Renal cortical epithelial cell (primary cell): Measurements from ENCODE around the gene METRNL. TPM values are rescaled to one million over a fixed set of nuclear protein-coding genes. Genes with fewer than 3 reads are reported as not detected.
"Not testable (repeated sequence)": the region's sequence is repeated elsewhere in the genome, so short reads cannot be mapped to it uniquely, and the experiment has no call there.

Experiments used
- DNase-seq: peaks from one replicate; pipeline ENCODE4 v3.0.0-alpha.2; 2011; ENCODE audit warnings: low read depth
- total RNA-seq: library from RNA; depleted of rRNA; stranded (reverse); fragments of >200 nt; gene quantifications from 2 replicates; pipeline ENCODE4 v1.2.3, GENCODE V29; 2014

METRNL gene
- total RNA-seq, 1 donor from 2014 or later, result 88.6 TPM

- DNase-seq, result no peak
These were observed 27.2 kb upstream of the METRNL start for GRCh38 chr17:83052241-83052564.

GRCh38 chr17:83053021-83053681 lies 26.3 kb upstream of the METRNL start:
- peak; percentile 26 for DNase-seq

- DNase-seq, result no peak
These were observed 25.5 kb upstream of the METRNL start for GRCh38 chr17:83053739-83054451.

DNA sequence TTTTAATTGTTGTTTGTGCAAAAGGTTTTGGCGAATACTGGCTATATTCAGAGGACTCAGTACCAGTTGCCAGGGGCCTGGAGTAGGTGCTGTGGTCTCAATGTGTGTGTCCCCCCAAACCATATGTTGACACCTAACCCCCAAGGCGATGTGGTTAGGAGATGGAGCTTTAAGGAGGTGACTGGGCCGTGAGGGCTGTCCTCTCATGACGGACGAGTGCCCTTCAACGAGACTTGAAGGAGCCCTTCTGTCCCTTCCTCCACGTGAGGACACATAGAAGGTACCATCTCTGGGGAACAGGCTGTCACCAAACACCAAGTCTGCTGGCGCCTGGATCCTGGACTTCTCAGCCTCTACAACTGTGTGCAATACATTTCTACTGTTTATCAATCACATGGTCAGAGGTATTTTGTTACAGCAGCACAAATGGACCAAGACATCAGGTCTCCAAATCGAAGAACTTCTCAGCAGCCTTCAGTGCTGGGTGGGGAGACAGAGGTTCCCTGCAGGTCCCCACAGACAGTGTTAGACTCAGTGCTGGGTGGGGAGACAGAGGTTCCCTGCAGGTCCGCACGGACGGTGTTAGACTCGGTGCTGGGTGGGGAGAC lies 24.8 kb upstream of the METRNL start:
- DNase-seq, result no peak

- not testable (repeated sequence) for DNase-seq
These were observed 24.2 kb upstream of the METRNL start for GRCh38 chr17:83055176-83055575.

- peak; percentile 85 for DNase-seq
These were observed 23.4 kb upstream of the METRNL start for GRCh38 chr17:83055911-83056582.

GRCh38 chr17:83056583-83057396 lies 22.6 kb upstream of the METRNL start:
- DNase-seq, result peak; percentile 37

DNA sequence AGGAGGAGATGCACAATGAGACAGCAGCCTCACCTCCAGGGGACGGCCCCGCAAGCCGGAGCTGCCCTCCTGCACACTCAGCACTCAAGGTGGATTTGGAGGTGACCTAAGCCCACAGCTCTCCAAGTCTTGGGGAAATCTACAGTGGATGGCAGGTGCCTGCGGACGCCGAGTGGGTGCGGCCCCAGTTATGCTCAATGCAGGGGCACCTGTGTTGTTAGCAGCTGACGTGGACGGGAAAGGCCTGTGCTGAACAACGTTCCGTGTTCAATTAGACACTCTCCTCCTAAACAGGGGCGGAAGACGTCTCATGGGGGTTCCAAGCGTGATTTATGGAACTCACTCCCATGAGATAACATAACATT lies 22.0 kb upstream of the METRNL start:
- no peak for DNase-seq

GRCh38 chr17:83057793-83058265 lies 21.6 kb upstream of the METRNL start:
- DNase-seq, result no peak

- no peak for DNase-seq
These were observed 21.1 kb upstream of the METRNL start for GRCh38 chr17:83058266-83058798.

GRCh38 chr17:83061586-83061985 lies 17.8 kb upstream of the METRNL start:
- DNase-seq, result no peak

DNA sequence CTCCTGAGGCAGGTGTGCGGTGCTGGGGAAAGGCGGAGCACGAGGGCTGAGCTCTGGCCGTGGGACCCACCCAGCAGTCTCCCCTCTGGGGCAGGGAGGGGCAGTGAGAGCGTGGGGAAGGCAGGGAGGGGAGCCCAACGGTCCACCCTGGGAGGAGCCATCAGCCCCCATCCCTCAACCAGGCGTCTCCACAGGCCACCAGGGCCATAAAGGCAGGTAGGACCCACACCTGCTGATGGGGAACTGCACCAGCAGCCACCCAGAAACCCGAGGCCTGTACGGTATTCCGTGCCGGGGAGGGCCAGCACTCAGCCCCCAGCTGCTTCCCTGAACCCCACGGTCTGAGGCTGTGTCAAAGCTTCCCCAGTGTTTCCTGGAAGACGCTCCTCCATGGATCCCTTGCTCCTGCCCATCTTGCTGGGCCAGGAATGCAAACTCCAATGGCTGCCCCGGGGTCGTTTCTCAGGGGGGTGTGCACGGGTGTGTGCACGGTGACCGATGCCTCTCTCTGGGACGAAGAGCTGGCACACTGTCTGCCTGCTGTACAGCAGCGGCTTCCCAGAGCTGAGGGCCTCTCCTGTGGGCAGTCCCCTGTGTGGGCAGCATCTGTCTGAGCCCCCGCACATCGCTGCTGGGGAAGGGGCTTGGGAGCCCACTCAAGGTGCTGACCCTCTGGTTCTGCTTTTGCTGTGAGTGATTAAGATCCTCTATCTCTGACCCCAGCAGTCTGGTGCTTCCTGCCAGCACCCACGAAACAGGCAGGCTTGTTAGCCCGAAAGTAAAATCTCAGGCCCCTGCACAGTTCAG lies 17.2 kb upstream of the METRNL start:
- DNase-seq, result no peak

DNA sequence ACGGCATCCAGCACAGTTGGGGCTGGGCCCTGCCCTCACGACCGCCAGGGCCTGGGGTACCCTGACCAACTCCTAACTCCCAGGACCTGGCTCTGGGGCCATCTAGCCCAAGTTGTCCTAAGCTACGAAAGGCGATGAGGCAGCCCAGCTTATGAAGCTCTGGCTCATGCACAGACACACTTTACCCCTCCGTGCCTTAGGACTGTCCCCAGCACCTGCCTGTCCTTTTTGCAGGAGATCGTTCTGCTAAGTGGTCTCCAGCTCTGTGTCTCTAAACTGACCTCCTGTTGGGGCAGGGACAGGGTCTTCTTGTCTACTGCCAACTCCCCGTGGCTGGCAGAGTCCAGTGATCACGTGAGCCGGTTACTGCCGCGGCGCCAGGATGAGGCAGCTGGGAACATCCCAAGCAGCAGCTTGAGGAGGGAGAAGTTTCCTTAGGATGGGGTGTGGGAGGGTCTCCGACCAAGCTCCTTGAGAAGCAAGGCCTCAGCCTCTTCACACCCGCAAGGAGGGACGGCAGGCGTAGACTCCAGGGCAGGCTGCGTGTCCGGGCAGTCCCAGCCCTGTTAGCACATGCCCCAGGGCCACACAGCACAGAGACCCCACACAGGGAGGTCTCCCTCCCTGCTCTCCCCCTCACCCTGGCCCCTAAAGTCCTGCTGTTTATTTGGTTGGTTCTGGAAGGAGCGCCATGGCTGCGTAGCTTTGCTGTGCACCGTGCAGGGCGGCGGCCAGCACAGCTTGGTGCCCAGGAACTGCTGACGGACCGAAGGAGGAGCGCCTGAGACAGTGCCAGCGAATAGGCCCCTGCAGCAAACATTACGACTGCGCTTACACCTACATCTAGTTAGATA lies 16.4 kb upstream of the METRNL start:
- no peak for DNase-seq

- no peak for DNase-seq
These were observed 15.2 kb upstream of the METRNL start for GRCh38 chr17:83064021-83064731.

DNA sequence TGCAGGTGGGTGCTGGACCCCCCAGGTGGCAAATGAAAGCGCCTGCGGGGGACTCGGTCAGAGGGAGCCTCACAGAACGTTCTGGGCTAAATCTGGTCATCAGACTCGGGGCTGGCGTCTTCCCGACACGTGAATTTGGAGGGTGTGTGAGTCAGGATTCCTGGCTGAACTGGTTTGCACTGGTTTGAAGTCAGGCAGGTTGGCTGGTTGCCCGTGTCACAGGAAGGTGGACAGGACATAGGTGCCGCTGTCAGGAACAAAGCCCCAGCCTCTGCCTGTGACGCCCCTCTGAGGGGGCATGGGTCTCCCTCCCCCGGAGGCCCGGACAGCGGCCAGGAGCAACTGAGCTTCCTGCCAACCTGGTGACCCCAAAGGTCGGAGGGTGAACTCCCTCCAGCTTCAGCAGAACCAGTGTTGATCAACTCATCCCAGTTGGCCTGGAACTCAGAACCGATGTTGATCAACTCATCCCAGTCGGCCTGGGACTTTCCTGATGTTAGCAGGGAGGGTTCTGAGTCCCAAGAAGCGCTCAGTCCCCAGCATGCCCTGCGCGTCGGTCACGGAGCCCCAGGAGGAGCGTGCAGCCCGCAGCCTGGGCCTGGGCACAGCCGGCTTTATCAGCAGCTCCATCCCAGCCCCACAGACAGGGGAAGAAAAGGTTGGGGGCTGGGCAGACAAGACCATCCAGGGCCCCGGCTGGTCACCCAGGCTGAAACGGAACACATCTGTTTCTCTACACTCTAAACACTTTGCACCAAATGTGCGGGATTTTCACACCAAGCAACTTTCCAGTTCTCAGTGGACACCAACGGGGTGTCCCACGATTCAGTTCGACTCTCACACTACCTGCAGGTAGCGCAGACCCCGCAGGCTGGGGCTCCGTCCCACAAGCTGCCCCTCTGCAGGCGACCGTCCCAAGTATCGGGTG lies 14.4 kb upstream of the METRNL start:
- DNase-seq, result peak; percentile 50

GRCh38 chr17:83065660-83066542 lies 13.5 kb upstream of the METRNL start:
- DNase-seq, result no peak

GRCh38 chr17:83066543-83066890 lies 12.9 kb upstream of the METRNL start:
- DNase-seq, result not testable (repeated sequence)
